GM23248 (cell line): ENCODE measurements around the gene ACTG1.

Experiments used
- EZH2 ChIP-seq: fragments of 200-600 bp; sonication (generic); IDR thresholded peaks from 2 replicates; pipeline ENCODE4 v1.6.1; 2018; ENCODE audit warnings: antibody characterized with exemption, mild to moderate bottlenecking; ENCODE audit not compliant: insufficient read depth, poor library complexity, severe bottlenecking
- EZH2phosphoT487 ChIP-seq: fragments of 200-600 bp; sonication (generic); IDR thresholded peaks from 2 replicates; pipeline ENCODE4 v1.6.1; 2018; ENCODE audit warnings: antibody characterized with exemption, moderate library complexity, mild to moderate bottlenecking, low read depth; ENCODE audit not compliant: insufficient read depth

- TF ChIP-seq EZH2 (no peak), EZH2phosphoT487 (no peak)
Measured at GRCh38 chr17:81539961-81540675, 27.5 kb upstream of the ACTG1 start.
